H1 (cell line): ENCODE measurements around the gene CBFA2T2. TPM values are rescaled to one million over a fixed set of nuclear protein-coding genes. Genes with fewer than 3 reads are reported as not detected.

Experiments used
- BCL11A ChIP-seq, 2 experiments: IDR thresholded peaks; one replicate each; pipeline ENCODE4 v1.6.1; 2011; ENCODE audit warnings: low read depth in 2 of 2, low read length in 2 of 2, mild to moderate bottlenecking in 2 of 2
- NRF1 ChIP-seq: IDR thresholded peaks from 2 replicates; pipeline ENCODE4 v1.6.1; 2011; ENCODE audit warnings: mild to moderate bottlenecking, low read depth, low read length, improper control_type of control experiment
- RBBP5 ChIP-seq: IDR thresholded peaks from 2 replicates; pipeline ENCODE4 v1.7.1; 2012; ENCODE audit warnings: low read depth, mild to moderate bottlenecking, inconsistent platforms, low read length, moderate library complexity, borderline replicate concordance
- RFX5 ChIP-seq: IDR thresholded peaks from 2 replicates; pipeline ENCODE4 v1.6.1; 2011; ENCODE audit warnings: low read depth, low read length, improper control_type of control experiment, borderline replicate concordance
- SIN3A ChIP-seq, 2 experiments: IDR thresholded peaks in 1 of 2; conservative IDR thresholded peaks in 1 of 2; 2 replicates each; pipeline ENCODE4 v1.6.1; 2011 to 2012; ENCODE audit warnings: low read length in 2 of 2, improper control_type of control experiment in 1 of 2, low read depth in 1 of 2, mild to moderate bottlenecking in 1 of 2
- SRF ChIP-seq: IDR thresholded peaks from 2 replicates; pipeline ENCODE4 v1.6.1; 2011; ENCODE audit warnings: mild to moderate bottlenecking, low read depth, low read length, moderate library complexity
- SUZ12 ChIP-seq: fragments of 200-600 bp; sonication (generic); IDR thresholded peaks from 2 replicates; pipeline ENCODE4 v1.6.1; 2012; ENCODE audit warnings: mild to moderate bottlenecking, inconsistent platforms, low read length, moderate library complexity, mixed read lengths
- YY1 ChIP-seq: IDR thresholded peaks from 2 replicates; pipeline ENCODE4 v1.6.1; 2011; ENCODE audit warnings: low read depth, mild to moderate bottlenecking, low read length
- polyA plus RNA-seq, 7 experiments: library from polyadenylated mRNA; depleted of rRNA in 3 of 7; stranded (reverse) in 5 of 7; unstranded in 2 of 7; fragments of >200 nt in 5 of 7; fragments of 200-250 nt in 2 of 7; gene quantifications; 1 replicate in 5 of 7; 2 replicates in 1 of 7; 4 replicates in 1 of 7; pipeline versions ENCODE4 v1.2.1 to v1.2.3, GENCODE V29; 2011 to 2013; ENCODE audit warnings: missing spikeins in 2 of 7, mixed read lengths in 2 of 7
- total RNA-seq: library from RNA; stranded (reverse); fragmentation: NEBNext Ultra II Directional; extraction: Animal tissue kit (Norgen Biotek cat#: 25700); gene quantifications from 2 replicates; pipeline ENCODE4 v1.2.1, GENCODE V29; 2021
- TF ChIP-seq, protein P1 (sequence below): fragments of 300-600 bp; sonication (generic); IDR thresholded peaks from 2 replicates; pipeline ENCODE4 v1.7.1; 2012; ENCODE audit warnings: low read length, moderate library complexity, mild to moderate bottlenecking, inconsistent platforms; ENCODE audit not compliant: insufficient replicate concordance

CBFA2T2 gene
- total and polyA plus RNA-seq, 2 of the 8 experiments (the other 6 are each of a cell fraction or from before 2014, with no cell fraction given): 11.6 to 12.9 TPM

DNA sequence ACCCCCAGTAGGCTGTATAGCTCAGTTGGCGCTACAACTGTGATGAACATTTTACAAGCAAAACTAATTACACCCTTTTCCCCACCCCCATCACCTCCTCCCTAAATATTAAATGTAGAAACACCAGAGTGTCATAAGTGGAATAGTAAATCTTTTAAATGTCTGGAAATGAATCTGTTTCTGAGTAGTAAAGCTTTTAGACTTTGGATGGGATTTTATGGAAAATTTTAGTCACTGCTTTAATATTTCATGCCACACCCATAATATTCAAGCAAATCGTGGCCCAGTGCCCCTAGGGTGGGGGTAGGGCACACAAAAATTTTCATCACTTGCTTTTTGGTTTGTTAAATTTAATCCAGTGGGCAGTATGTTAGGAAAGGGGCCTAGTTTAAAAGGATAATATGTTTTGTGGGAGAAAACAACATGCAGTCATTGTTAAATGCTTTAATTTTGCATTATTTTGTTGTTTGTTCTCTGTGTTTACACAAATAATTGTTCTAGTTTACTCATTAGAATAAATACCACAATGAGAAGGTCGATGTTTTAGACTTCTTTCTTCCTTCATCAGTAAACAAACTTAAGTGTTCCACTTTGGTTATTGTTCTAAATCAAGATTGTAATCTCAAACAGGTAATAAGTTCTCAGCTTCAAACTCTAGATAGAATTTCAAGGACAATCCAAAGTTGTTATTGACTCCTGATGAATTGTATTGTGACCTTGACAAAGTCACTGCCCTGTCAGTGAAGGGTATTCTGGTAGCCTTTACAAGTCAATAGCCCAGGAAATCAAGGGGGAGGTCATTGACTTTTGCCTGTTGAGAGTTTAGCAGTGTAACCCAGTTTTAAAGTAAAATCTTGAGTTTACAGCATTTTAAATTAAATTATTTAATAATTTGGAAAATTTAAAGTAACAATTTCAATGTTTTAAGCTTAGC, 79.2 kb downstream of the CBFA2T2 start (continued):
- TF ChIP-seq, protein P1, sequence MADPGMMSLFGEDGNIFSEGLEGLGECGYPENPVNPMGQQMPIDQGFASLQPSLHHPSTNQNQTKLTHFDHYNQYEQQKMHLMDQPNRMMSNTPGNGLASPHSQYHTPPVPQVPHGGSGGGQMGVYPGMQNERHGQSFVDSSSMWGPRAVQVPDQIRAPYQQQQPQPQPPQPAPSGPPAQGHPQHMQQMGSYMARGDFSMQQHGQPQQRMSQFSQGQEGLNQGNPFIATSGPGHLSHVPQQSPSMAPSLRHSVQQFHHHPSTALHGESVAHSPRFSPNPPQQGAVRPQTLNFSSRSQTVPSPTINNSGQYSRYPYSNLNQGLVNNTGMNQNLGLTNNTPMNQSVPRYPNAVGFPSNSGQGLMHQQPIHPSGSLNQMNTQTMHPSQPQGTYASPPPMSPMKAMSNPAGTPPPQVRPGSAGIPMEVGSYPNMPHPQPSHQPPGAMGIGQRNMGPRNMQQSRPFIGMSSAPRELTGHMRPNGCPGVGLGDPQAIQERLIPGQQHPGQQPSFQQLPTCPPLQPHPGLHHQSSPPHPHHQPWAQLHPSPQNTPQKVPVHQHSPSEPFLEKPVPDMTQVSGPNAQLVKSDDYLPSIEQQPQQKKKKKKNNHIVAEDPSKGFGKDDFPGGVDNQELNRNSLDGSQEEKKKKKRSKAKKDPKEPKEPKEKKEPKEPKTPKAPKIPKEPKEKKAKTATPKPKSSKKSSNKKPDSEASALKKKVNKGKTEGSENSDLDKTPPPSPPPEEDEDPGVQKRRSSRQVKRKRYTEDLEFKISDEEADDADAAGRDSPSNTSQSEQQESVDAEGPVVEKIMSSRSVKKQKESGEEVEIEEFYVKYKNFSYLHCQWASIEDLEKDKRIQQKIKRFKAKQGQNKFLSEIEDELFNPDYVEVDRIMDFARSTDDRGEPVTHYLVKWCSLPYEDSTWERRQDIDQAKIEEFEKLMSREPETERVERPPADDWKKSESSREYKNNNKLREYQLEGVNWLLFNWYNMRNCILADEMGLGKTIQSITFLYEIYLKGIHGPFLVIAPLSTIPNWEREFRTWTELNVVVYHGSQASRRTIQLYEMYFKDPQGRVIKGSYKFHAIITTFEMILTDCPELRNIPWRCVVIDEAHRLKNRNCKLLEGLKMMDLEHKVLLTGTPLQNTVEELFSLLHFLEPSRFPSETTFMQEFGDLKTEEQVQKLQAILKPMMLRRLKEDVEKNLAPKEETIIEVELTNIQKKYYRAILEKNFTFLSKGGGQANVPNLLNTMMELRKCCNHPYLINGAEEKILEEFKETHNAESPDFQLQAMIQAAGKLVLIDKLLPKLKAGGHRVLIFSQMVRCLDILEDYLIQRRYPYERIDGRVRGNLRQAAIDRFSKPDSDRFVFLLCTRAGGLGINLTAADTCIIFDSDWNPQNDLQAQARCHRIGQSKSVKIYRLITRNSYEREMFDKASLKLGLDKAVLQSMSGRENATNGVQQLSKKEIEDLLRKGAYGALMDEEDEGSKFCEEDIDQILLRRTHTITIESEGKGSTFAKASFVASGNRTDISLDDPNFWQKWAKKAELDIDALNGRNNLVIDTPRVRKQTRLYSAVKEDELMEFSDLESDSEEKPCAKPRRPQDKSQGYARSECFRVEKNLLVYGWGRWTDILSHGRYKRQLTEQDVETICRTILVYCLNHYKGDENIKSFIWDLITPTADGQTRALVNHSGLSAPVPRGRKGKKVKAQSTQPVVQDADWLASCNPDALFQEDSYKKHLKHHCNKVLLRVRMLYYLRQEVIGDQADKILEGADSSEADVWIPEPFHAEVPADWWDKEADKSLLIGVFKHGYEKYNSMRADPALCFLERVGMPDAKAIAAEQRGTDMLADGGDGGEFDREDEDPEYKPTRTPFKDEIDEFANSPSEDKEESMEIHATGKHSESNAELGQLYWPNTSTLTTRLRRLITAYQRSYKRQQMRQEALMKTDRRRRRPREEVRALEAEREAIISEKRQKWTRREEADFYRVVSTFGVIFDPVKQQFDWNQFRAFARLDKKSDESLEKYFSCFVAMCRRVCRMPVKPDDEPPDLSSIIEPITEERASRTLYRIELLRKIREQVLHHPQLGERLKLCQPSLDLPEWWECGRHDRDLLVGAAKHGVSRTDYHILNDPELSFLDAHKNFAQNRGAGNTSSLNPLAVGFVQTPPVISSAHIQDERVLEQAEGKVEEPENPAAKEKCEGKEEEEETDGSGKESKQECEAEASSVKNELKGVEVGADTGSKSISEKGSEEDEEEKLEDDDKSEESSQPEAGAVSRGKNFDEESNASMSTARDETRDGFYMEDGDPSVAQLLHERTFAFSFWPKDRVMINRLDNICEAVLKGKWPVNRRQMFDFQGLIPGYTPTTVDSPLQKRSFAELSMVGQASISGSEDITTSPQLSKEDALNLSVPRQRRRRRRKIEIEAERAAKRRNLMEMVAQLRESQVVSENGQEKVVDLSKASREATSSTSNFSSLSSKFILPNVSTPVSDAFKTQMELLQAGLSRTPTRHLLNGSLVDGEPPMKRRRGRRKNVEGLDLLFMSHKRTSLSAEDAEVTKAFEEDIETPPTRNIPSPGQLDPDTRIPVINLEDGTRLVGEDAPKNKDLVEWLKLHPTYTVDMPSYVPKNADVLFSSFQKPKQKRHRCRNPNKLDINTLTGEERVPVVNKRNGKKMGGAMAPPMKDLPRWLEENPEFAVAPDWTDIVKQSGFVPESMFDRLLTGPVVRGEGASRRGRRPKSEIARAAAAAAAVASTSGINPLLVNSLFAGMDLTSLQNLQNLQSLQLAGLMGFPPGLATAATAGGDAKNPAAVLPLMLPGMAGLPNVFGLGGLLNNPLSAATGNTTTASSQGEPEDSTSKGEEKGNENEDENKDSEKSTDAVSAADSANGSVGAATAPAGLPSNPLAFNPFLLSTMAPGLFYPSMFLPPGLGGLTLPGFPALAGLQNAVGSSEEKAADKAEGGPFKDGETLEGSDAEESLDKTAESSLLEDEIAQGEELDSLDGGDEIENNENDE: no peak
- no peak for TF ChIP-seq SUZ12
- TF ChIP-seq SIN3A (conservative IDR thresholded peaks at IDR 0.05 in 1 of 2, IDR thresholded peaks at IDR 0.05 in 1 of 2; ENCODE audit: low read depth in 1 of 2, low read length in 2 of 2): no peak
- TF ChIP-seq SRF: no peak
- TF ChIP-seq NRF1: no peak
- TF ChIP-seq RFX5: no peak
- no peak for TF ChIP-seq RBBP5
- no peak for TF ChIP-seq YY1
- TF ChIP-seq BCL11A (IDR thresholded peaks at IDR 0.05; ENCODE audit: low read depth in 2 of 2, low read length in 2 of 2): no peak
